Measurements from ENCODE around the gene SLC19A1.
"Not testable (repeated sequence)": the region's sequence is repeated elsewhere in the genome, so short reads cannot be mapped to it uniquely, and the experiment has no call there.

Gene SLC19A1

DNA sequence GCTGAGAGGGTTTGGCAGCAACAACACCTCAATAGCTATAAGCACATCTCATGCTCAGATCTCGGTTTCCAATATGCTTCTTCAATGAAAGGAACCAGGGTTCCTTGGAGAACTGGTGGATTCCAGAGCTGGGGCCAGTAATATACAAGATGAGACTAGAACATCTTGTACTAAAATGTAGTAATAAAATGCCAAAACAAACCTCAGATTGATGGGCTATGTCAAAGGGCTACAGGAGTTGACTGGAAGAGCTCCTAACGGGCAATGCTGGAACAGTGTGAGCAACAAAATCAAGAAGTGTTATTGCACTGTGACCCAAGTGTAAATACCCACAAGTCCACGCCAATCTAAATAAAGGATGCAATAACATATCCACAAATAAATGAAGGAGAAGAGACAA is 26.1 kb upstream of the SLC19A1 start:
- no peak for DNase-seq (ENCODE audit: extremely low spot score)
- POLR2A ChIA-PET, result no interaction called here
- TF ChIP-seq, protein P1, sequence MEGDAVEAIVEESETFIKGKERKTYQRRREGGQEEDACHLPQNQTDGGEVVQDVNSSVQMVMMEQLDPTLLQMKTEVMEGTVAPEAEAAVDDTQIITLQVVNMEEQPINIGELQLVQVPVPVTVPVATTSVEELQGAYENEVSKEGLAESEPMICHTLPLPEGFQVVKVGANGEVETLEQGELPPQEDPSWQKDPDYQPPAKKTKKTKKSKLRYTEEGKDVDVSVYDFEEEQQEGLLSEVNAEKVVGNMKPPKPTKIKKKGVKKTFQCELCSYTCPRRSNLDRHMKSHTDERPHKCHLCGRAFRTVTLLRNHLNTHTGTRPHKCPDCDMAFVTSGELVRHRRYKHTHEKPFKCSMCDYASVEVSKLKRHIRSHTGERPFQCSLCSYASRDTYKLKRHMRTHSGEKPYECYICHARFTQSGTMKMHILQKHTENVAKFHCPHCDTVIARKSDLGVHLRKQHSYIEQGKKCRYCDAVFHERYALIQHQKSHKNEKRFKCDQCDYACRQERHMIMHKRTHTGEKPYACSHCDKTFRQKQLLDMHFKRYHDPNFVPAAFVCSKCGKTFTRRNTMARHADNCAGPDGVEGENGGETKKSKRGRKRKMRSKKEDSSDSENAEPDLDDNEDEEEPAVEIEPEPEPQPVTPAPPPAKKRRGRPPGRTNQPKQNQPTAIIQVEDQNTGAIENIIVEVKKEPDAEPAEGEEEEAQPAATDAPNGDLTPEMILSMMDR (IDR thresholded peaks at IDR 0.05; ENCODE audit: control extremely low read depth, extremely low read depth, low read depth, missing control alignments), result no peak
- CTCF ChIA-PET, result interaction anchor here (0.9 kb wide), 1 partner anchor 16 kb away, joined by 4 read pairs; no protein-coding TSS in a partner anchor

DNA sequence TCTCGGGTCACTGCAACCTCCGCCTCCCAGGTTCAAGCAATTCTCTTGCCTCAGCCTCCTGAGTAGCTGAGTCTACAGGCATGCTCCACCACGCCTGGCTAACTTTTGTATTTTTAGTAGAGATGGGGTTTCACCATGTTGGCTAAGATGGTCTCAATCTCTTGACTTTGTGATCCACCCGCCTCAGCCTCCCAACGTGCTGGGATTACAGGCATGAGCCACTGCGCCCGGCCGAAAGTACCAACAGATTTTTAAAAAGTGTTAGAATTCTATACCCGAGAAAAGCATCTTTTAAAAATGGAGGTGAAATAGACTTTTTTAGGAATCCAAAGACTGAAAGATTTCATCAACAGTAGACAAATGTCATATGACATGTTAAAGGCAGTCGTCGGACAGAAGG is 21.9 kb upstream of the SLC19A1 start:
- DNase-seq (ENCODE audit: extremely low spot score); POLR2A ChIA-PET: not testable (repeated sequence)
- CTCF ChIA-PET, result interaction anchor here (1.1 kb wide), 1 partner anchor 34 kb away, joined by 4 read pairs; no protein-coding TSS in a partner anchor

GRCh38 chr21:45562965-45563364 is 20.7 kb upstream of the SLC19A1 start:
- POLR2A ChIA-PET, result no interaction called here
- TF ChIP-seq, protein P1 (IDR thresholded peaks at IDR 0.05; ENCODE audit: control extremely low read depth, extremely low read depth, low read depth, missing control alignments), result no peak
- CTCF ChIA-PET, result interaction anchor here (1.2 kb wide), 1 partner anchor 24 kb away, joined by 3 read pairs; no protein-coding TSS in a partner anchor
- no peak for DNase-seq (ENCODE audit: extremely low spot score)

GRCh38 chr21:45562402-45562801 is 20.2 kb upstream of the SLC19A1 start:
- DNase-seq (ENCODE audit: extremely low spot score), result no peak
- TF ChIP-seq, protein P1 (IDR thresholded peaks at IDR 0.05; ENCODE audit: control extremely low read depth, extremely low read depth, low read depth, missing control alignments), result no peak
- CTCF ChIA-PET, result interaction anchor here (1.2 to 1.3 kb wide), 2 partner anchors 23 to 34 kb away, joined by 3 read pairs; no protein-coding TSS in a partner anchor
- POLR2A ChIA-PET, result no interaction called here

- DNase-seq (ENCODE audit: extremely low spot score); POLR2A ChIA-PET: not testable (repeated sequence)
- CTCF ChIA-PET, result interaction anchor here (0.7 to 1.3 kb wide), 2 partner anchors 12 to 35 kb away, joined by 3 read pairs; no protein-coding TSS in a partner anchor
Measured at GRCh38 chr21:45561241-45561640, 19.0 kb upstream of the SLC19A1 start.

DNA sequence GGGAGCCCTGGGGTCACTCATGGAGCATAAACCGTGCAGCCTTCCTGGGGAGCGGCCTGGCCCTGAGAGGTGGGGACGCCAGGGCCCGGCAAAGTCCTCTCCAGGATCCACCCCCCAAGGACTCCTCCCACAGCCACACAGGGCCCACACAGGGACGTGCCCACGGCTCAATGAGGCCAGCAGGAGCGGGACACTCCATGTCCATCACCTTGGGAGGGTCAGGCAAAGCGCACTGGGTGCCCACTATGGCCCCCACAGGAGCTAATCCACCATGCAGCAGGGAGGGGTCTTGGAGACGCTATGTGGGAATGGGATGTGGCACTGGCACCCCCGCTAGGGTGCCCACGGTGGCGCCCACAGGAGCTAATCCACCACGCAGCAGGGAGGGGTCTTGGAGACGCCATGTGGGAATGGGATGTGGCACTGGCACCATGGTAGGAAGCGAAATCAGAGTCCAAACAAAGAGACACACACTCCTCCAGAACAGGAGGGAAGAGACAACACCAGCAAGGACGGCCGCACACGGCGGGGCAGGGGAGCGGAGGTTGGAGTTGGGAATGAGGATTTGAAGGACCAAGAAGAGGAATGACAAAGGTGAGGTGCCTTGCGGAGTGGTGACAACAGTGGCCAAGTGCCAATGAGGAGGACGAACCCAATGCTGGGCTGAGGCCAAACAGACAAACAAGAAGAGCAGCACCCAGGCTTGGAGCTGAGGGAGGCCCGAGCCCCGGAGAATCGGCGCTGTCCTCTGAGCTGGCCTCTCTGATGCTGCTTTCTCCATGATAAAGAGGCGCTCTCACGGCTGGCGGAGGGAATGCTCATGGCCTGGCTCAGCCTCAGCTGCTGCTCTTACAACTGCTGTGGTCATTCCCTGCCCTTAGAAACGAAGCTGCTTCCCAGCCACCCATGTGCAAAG is 18.1 kb upstream of the SLC19A1 start:
- CTCF ChIA-PET, result interaction anchor here (0.7 to 1.1 kb wide), 3 partner anchors 11 to 259 kb away, joined by 3 to 4 read pairs (median 3); no protein-coding TSS in a partner anchor
- POLR2A ChIA-PET, result no interaction called here

DNA sequence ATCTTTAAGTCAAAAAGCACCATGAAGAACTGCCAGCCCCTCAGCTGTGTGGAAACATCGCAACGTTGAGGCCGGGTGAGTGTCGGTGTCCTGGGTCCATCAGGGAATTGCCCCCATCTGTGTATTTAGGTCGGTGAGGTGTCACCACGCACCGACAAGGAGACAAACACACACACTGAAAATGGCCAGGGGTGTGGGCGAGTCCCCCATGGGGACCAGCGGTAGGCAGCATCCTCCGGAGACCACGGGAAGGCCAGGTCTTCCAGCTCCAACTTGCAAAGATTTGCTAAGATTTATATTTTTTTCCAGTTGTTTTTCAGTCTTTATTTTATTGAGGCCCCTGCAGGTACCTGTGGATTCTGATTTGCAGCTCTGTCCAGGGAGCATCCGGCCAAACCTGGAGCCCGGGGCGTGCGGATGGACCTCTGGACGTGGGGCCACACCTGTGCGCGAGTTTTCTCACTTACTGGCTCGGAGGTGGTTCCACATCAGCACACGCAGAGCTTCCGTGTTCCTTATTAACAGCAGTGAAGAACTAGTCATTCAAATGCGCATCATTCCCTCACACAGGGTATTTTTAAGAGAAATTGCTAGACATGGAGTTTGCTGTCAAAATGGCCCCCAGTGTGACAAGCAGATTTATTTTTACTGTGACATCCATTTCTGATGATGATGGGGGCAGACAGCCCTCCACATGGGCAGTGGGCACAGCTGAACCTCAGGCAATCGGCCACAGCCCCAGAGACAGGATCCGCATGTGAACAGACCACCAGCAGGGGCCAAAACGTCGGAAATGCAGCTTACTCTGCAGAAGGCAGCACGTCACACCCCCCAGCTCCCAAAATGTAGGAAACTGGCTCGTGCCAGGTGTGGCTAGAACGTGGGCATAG is 17.2 kb upstream of the SLC19A1 start:
- no peak for DNase-seq (ENCODE audit: extremely low spot score)
- TF ChIP-seq, protein P1 (IDR thresholded peaks at IDR 0.05; ENCODE audit: control extremely low read depth, extremely low read depth, low read depth, missing control alignments), result no peak
- POLR2A ChIA-PET, result no interaction called here
- CTCF ChIA-PET, result interaction anchor here (1.1 kb wide), 2 partner anchors 12 to 260 kb away, joined by 3 to 4 read pairs; no protein-coding TSS in a partner anchor

More for the DNA sequence above, 18.1 kb upstream of the SLC19A1 start:
- TF ChIP-seq, protein P1 (IDR thresholded peaks at IDR 0.05; ENCODE audit: control extremely low read depth, extremely low read depth, low read depth, missing control alignments), result no peak
- DNase-seq (ENCODE audit: extremely low spot score), result no peak

Data from GM10248 (cell line).